ENCODE measurements around the gene SIRT5.

DNA sequence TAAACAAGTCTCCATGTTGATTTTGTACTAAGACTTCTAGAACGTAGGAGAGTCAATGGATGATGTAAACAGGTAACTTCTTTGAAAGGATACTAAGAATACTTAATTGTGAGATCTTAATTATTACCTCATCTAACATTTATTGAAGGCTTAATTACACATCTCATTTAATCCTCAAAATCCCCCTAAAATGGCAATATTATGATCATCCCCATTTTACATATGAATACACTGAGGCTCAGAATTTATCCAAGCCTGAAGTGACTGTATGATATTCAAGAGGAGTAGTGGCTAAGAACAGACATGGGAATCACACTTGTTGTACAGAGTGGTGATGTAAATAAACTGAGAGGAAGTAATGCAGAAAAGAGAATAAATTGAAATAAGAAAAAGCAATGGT, 63.6 kb downstream of the SIRT5 start:
- TF ChIP-seq E2F6 (IDR thresholded peaks at IDR 0.05; ENCODE audit: borderline replicate concordance, low read depth), result no peak
- no peak for TF ChIP-seq RAD21 (conservative IDR thresholded peaks at IDR 0.05 in 1 of 2, IDR thresholded peaks at IDR 0.05 in 1 of 2)
- no peak for TF ChIP-seq CTCF (IDR thresholded peaks at IDR 0.05)
- no peak for TF ChIP-seq ZFP36 (IDR thresholded peaks at IDR 0.05; ENCODE audit: borderline replicate concordance, partially characterized antibody)
- TF ChIP-seq RARB (CRISPR knock-in tag; IDR thresholded peaks at IDR 0.05), result no peak
- TF ChIP-seq MAZ (IDR thresholded peaks at IDR 0.05; ENCODE audit: borderline replicate concordance, low read depth, low read length), result no peak
- TF ChIP-seq, protein P1, sequence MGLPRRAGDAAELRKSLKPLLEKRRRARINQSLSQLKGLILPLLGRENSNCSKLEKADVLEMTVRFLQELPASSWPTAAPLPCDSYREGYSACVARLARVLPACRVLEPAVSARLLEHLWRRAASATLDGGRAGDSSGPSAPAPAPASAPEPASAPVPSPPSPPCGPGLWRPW (IDR thresholded peaks at IDR 0.05), result no peak
- TF ChIP-seq CHD4 (IDR thresholded peaks at IDR 0.05; ENCODE audit: borderline replicate concordance), result no peak
- TF ChIP-seq, protein P2, sequence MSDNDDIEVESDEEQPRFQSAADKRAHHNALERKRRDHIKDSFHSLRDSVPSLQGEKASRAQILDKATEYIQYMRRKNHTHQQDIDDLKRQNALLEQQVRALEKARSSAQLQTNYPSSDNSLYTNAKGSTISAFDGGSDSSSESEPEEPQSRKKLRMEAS (IDR thresholded peaks at IDR 0.05), result no peak
- TF ChIP-seq PHF8 (IDR thresholded peaks at IDR 0.05; ENCODE audit: borderline replicate concordance, low read depth), result no peak
- no peak for TF ChIP-seq KDM1A (IDR thresholded peaks at IDR 0.05; ENCODE audit: low read depth)

Measured in A549 (cell line).